Transverse colon (tissue), 4 donors: ENCODE measurements around the gene MAP1A.

Experiments used
- EP300 ChIP-seq: sonication (generic); formaldehyde crosslinking; IDR thresholded peaks from one replicate; pipeline ENCODE4 v1.6.1; 2017; ENCODE audit warnings: antibody characterized with exemption, low read depth
- POLR2A ChIP-seq: fragments of 450-650 bp; IDR thresholded peaks from one replicate; pipeline ENCODE4 v1.6.1; 2016; ENCODE audit warnings: antibody characterized with exemption, mild to moderate bottlenecking, moderate library complexity
- POLR2AphosphoS5 ChIP-seq, 3 donors: sonication (generic); formaldehyde crosslinking; IDR thresholded peaks; one replicate each; pipeline ENCODE4 v1.6.1; 2016; ENCODE audit warnings: antibody characterized with exemption in 3 of 3
- TF ChIP-seq, protein P1 (sequence below), 5 experiments: fragments of 200-600 bp in 3 of 5; fragments of 450-650 bp in 2 of 5; sonication (generic) in 3 of 5; IDR thresholded peaks; 1 replicate in 2 of 5; 2 replicates in 3 of 5; pipeline ENCODE4 v1.5.1; 2016 to 2017; ENCODE audit warnings: antibody characterized with exemption in 5 of 5, inconsistent platforms in 3 of 5, mild to moderate bottlenecking in 2 of 5, moderate library complexity in 1 of 5

GRCh38 chr15:43510200-43511011 is 7.0 kb upstream of the MAP1A start:
- TF ChIP-seq, protein P1, sequence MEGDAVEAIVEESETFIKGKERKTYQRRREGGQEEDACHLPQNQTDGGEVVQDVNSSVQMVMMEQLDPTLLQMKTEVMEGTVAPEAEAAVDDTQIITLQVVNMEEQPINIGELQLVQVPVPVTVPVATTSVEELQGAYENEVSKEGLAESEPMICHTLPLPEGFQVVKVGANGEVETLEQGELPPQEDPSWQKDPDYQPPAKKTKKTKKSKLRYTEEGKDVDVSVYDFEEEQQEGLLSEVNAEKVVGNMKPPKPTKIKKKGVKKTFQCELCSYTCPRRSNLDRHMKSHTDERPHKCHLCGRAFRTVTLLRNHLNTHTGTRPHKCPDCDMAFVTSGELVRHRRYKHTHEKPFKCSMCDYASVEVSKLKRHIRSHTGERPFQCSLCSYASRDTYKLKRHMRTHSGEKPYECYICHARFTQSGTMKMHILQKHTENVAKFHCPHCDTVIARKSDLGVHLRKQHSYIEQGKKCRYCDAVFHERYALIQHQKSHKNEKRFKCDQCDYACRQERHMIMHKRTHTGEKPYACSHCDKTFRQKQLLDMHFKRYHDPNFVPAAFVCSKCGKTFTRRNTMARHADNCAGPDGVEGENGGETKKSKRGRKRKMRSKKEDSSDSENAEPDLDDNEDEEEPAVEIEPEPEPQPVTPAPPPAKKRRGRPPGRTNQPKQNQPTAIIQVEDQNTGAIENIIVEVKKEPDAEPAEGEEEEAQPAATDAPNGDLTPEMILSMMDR (IDR thresholded peaks at IDR 0.05), result peak in 3 of 5 experiments; percentile 13 to 26 (median 24)
- TF ChIP-seq POLR2A, result peak; percentile 42
- no peak for TF ChIP-seq EP300
- TF ChIP-seq POLR2AphosphoS5 (IDR thresholded peaks at IDR 0.05), result peak; percentile 47 to 56 (median 48)
